ENCODE measurements around the gene FOXP1.

The FOXP1 gene

GRCh38 chr3:71133865-71134264 lies 449.7 kb downstream of the FOXP1 start:
- FAIRE-seq (no peak), DNase-seq (ENCODE audit: low spot score) (no peak)

- no peak for FAIRE-seq
- no peak for DNase-seq (ENCODE audit: low spot score)
Measured at GRCh38 chr3:71132995-71133730, 450.4 kb downstream of the FOXP1 start.

GRCh38 chr3:71131375-71132314 lies 451.9 kb downstream of the FOXP1 start:
- no peak for FAIRE-seq

GRCh38 chr3:71130471-71131374 lies 452.8 kb downstream of the FOXP1 start:
- FAIRE-seq (peak; percentile 84), DNase-seq (ENCODE audit: low spot score) (peak; percentile 77)

More at GRCh38 chr3:71131375-71132314, 451.9 kb downstream of the FOXP1 start:
- no peak for DNase-seq (ENCODE audit: low spot score)

GRCh38 chr3:71129611-71130431 lies 453.7 kb downstream of the FOXP1 start:
- FAIRE-seq (no peak), DNase-seq (ENCODE audit: low spot score) (peak; percentile 26)

- FAIRE-seq (no peak), DNase-seq (ENCODE audit: low spot score) (no peak)
Measured at GRCh38 chr3:71128961-71129360, 454.6 kb downstream of the FOXP1 start.

GRCh38 chr3:71127844-71128243 lies 455.7 kb downstream of the FOXP1 start:
- DNase-seq (ENCODE audit: low spot score) (peak; percentile 6), FAIRE-seq (no peak)

- FAIRE-seq = peak; percentile 35
- DNase-seq (ENCODE audit: low spot score) = peak; percentile 46
Measured at GRCh38 chr3:71127052-71127831, 456.3 kb downstream of the FOXP1 start.

GRCh38 chr3:71125738-71126137 lies 457.8 kb downstream of the FOXP1 start:
- DNase-seq (ENCODE audit: low spot score) (no peak), FAIRE-seq (no peak)

GRCh38 chr3:71124048-71124447 lies 459.5 kb downstream of the FOXP1 start:
- no peak for FAIRE-seq
- no peak for DNase-seq (ENCODE audit: low spot score)

GRCh38 chr3:71122641-71123040 lies 460.9 kb downstream of the FOXP1 start:
- no peak for FAIRE-seq

GRCh38 chr3:71121429-71122167 lies 461.9 kb downstream of the FOXP1 start:
- DNase-seq (ENCODE audit: low spot score) (no peak), FAIRE-seq (no peak)

More at GRCh38 chr3:71122641-71123040, 460.9 kb downstream of the FOXP1 start:
- no peak for DNase-seq (ENCODE audit: low spot score)

GRCh38 chr3:71120012-71120411 lies 463.5 kb downstream of the FOXP1 start:
- FAIRE-seq (no peak), DNase-seq (ENCODE audit: low spot score) (no peak)

- no peak for FAIRE-seq
- DNase-seq (ENCODE audit: low spot score) = no peak
Measured at GRCh38 chr3:71119171-71119570, 464.4 kb downstream of the FOXP1 start.

- FAIRE-seq (no peak), DNase-seq (ENCODE audit: low spot score) (no peak)
Measured at GRCh38 chr3:71118436-71118835, 465.1 kb downstream of the FOXP1 start.

- FAIRE-seq (no peak), DNase-seq (ENCODE audit: low spot score) (peak; percentile 56)
Measured at GRCh38 chr3:71117572-71118247, 465.8 kb downstream of the FOXP1 start.

- DNase-seq (ENCODE audit: low spot score) (no peak), FAIRE-seq (no peak)
Measured at GRCh38 chr3:71114610-71115009, 468.9 kb downstream of the FOXP1 start.

GRCh38 chr3:71112576-71112975 lies 471.0 kb downstream of the FOXP1 start:
- FAIRE-seq = no peak
- DNase-seq (ENCODE audit: low spot score) = no peak

Measured in RCC 7860 (cell line).